ENCODE results near the gene RRP36.

DNA sequence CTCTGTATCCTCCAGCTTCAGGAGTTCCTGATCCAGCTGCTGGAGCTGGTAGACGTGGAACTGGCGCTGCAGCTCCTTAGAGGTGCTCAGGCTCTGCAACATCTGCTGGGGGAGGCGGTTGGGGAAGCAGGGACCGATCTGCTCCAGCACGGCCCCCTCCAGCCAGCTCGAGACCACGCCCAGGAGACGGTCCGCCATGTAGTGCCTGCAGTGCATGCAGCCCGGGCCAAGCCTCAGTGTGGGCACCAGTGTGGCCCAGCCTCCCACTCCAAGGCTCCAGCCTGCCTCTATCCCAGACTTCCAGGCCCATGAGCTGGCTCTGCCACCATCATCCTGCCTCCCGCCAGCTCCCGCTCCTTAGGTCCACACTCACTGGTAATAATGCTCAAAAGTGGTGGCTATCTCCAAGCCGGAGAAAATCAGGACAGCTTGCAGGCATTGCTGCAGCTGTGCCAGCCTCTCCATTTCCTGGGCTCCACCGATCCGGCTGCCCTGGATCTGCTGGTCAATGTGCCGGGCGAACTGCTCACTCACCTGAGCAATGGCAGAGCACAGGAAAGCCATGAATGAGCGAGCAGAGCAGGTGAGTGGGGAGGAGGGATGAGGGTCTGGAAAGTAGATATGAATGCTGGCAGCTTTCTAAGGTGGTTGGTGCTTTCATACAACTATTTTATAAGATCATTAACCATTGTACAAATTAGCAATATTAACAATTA is 19.3 kb downstream of the RRP36 start:
- TF ChIP-seq CTCF (conservative IDR thresholded peaks at IDR 0.05; ENCODE audit: low read depth, low read length) (no peak), EZH2 (IDR thresholded peaks at IDR 0.05; ENCODE audit: low read length, unreplicated experiment) (no peak)
